Hindlimb muscle (tissue), 1 donor: ENCODE measurements around the gene NMT1. TPM values are rescaled to one million over a fixed set of nuclear protein-coding genes. Genes with fewer than 3 reads are reported as not detected.

Experiments
- polyA plus RNA-seq: library from polyadenylated mRNA; unstranded; fragments of 120-200 nt; gene quantifications from one replicate; pipeline ENCODE4 v1.2.1, GENCODE V29; 2013; ENCODE audit not compliant: insufficient read length

The NMT1 gene
- polyA plus RNA-seq, 1 donor = 39.0 TPM

Other genes with a start within 250 kb of the NMT1 start
- 24.6 TPM for gene GJC1, start 231.0 kb upstream of the NMT1 start, polyA plus RNA-seq
- gene HIGD1B, start 213.4 kb upstream of the NMT1 start, polyA plus RNA-seq = 3.5 TPM
- gene EFTUD2, start 161.9 kb upstream of the NMT1 start, polyA plus RNA-seq = 66.6 TPM
- 0.71 TPM for gene GFAP, start 145.8 kb upstream of the NMT1 start, polyA plus RNA-seq
- 8.8 TPM for gene KIF18B, start 113.5 kb upstream of the NMT1 start, polyA plus RNA-seq
- 1.5 TPM for gene C1QL1, start 93.0 kb upstream of the NMT1 start, polyA plus RNA-seq
- 33.4 TPM for gene DCAKD, start 9.7 kb upstream of the NMT1 start, polyA plus RNA-seq
- gene PLCD3, start 71.2 kb downstream of the NMT1 start, polyA plus RNA-seq = 55.8 TPM
- 5.7 TPM for gene ACBD4, start 74.4 kb downstream of the NMT1 start, polyA plus RNA-seq
- 22.7 TPM for gene HEXIM1, start 87.2 kb downstream of the NMT1 start, polyA plus RNA-seq
- gene HEXIM2, start 100.6 kb downstream of the NMT1 start, polyA plus RNA-seq = 9.1 TPM
- 10.0 TPM for gene FMNL1, start 160.6 kb downstream of the NMT1 start, polyA plus RNA-seq
- gene SPATA32, start 200.8 kb downstream of the NMT1 start, polyA plus RNA-seq = not detected